ENCODE results near the gene RCAN3.

DNA sequence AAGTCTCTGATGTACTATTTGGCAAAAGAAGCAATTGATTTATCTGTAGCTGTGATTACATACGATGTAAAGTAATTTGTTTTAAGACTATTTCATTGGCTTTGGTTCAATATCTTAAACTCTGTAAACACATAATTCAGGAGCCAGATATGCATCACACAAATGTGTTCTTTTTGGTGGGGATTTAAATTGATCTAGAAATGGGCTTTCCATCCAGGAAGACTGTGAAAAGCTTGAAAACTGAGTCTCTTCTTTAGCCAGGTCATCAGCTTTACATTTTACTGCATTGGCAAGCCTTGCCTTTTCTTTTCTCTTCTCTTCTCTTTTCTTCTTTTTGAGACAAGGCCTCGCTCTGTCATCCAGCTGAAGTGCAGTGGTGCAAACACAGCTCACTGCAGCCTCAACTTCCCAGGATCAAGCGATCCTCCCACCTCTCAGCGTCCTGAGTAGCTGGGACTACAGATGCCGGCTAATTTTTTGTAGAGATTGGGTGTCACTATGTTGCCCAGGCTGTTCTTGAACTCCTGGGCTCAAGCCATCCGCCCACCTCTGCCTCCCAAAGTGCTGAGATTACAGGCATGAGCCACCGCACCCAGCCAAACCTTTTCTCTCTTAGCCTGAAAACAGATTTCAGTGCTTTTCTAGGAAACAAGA is 1.4 kb downstream of the RCAN3 start:
- TF ChIP-seq, protein P1, sequence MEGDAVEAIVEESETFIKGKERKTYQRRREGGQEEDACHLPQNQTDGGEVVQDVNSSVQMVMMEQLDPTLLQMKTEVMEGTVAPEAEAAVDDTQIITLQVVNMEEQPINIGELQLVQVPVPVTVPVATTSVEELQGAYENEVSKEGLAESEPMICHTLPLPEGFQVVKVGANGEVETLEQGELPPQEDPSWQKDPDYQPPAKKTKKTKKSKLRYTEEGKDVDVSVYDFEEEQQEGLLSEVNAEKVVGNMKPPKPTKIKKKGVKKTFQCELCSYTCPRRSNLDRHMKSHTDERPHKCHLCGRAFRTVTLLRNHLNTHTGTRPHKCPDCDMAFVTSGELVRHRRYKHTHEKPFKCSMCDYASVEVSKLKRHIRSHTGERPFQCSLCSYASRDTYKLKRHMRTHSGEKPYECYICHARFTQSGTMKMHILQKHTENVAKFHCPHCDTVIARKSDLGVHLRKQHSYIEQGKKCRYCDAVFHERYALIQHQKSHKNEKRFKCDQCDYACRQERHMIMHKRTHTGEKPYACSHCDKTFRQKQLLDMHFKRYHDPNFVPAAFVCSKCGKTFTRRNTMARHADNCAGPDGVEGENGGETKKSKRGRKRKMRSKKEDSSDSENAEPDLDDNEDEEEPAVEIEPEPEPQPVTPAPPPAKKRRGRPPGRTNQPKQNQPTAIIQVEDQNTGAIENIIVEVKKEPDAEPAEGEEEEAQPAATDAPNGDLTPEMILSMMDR (IDR thresholded peaks at IDR 0.05) = no peak
- TF ChIP-seq POLR2A (IDR thresholded peaks at IDR 0.05) = no peak

Measured in uterus (tissue), 2 donors.